Panc1 (cell line): ENCODE data around the gene IRF6. TPM values are rescaled to one million over a fixed set of nuclear protein-coding genes. Genes with fewer than 3 reads are reported as not detected.

Source experiments
- ATAC-seq: fragments of 200-7000 bp; cut with Tn5 transposase; 2 replicates; pipeline ENCODE4 v1.9.1; 2020; ENCODE audit warnings: mild to moderate bottlenecking, moderate library complexity
- BruUV-seq: library from RNA; stranded (reverse); fragments of 400-500 nt; replicated peaks from 2 replicates; lab custom pipeline; 2021; lab: Mats Ljungman, UMichigan
- CTCF ChIA-PET: fragments of 300-600 bp; sonication (Branson Sonifier 250); formaldehyde crosslinking; loops from one replicate; lab custom pipeline; 2022; ENCODE audit warnings: antibody characterized with exemption; lab: Charles Lee
- POLR2A ChIA-PET: fragments of 300-600 bp; sonication (Branson Sonifier 250); formaldehyde crosslinking; loops from one replicate; lab custom pipeline; 2022; ENCODE audit warnings: antibody characterized with exemption; lab: Charles Lee
- DNase-seq: peaks from one replicate; pipeline ENCODE4 v3.0.0-alpha.2; 2010; ENCODE audit warnings: low read depth, low spot score
- H3K27ac ChIP-seq: 2 replicates; pipeline ENCODE4 v1.5.1; 2011; ENCODE audit warnings: mild to moderate bottlenecking, low read length, inconsistent platforms
- H3K27me3 ChIP-seq: fragments of 200-500 bp; sonication (Bioruptor generic); 2 replicates; pipeline ENCODE4 v1.6.0; 2014; ENCODE audit warnings: low read length, inconsistent platforms; ENCODE audit not compliant: control insufficient read depth, insufficient read depth
- H3K36me3 ChIP-seq: fragments of 200-500 bp; sonication (Bioruptor generic); 2 replicates; pipeline ENCODE4 v1.5.1; 2014; ENCODE audit warnings: inconsistent platforms, mild to moderate bottlenecking, low read length, moderate library complexity; ENCODE audit not compliant: control insufficient read depth, insufficient read depth
- H3K4me1 ChIP-seq: 2 replicates; pipeline ENCODE4 v1.5.1; 2011; ENCODE audit warnings: inconsistent platforms, mild to moderate bottlenecking, low read length, moderate library complexity; ENCODE audit not compliant: control insufficient read depth, insufficient read depth
- H3K4me3 ChIP-seq, 2 experiments: 2 replicates each; pipeline ENCODE4 v1.5.1; 2011 to 2012; ENCODE audit warnings: low read depth in 2 of 2, low read length in 2 of 2, mild to moderate bottlenecking in 2 of 2, inconsistent platforms in 1 of 2, moderate library complexity in 1 of 2
- H3K9me3 ChIP-seq: fragments of 200-500 bp; sonication (Bioruptor generic); 2 replicates; pipeline ENCODE4 v1.5.1; 2014; ENCODE audit warnings: low read depth, mild to moderate bottlenecking, inconsistent platforms, low read length, moderate library complexity; ENCODE audit not compliant: control insufficient read depth, insufficient read depth
- POLR2AphosphoS5 ChIP-seq: IDR thresholded peaks from 2 replicates; pipeline ENCODE4 v1.6.1; 2012; ENCODE audit warnings: mild to moderate bottlenecking, low read depth, low read length, moderate library complexity
- SIN3A ChIP-seq: IDR thresholded peaks from 2 replicates; pipeline ENCODE4 v1.6.1; 2012; ENCODE audit warnings: low read depth, mild to moderate bottlenecking, low read length, moderate library complexity, borderline replicate concordance; ENCODE audit not compliant: insufficient read depth
- TCF7L2 ChIP-seq: IDR thresholded peaks from 2 replicates; pipeline ENCODE4 v1.6.1; 2011; ENCODE audit warnings: mild to moderate bottlenecking, low read depth, low read length, inconsistent platforms
- in situ Hi-C: cut with HindIII; loops from 2 replicates; pipeline ENCODE4 v1.10.0; 2016; ENCODE audit warnings: low sequenced_read_pairs, low pct_unique_long_range_greater_than_20kb
- intact Hi-C: fragments of 100-400 bp; cut with micrococcal nuclease; formaldehyde crosslinking; loops from one replicate; pipeline ENCODE4 v1.10.0; 2022; ENCODE audit not compliant: unreplicated experiment
- total RNA-seq: library from RNA; stranded (reverse); gene quantifications from one replicate; pipeline ENCODE4 v1.2.1, GENCODE V29; 2021; ENCODE audit not compliant: unreplicated experiment
- TF ChIP-seq, protein P1 (sequence below), 2 experiments: IDR thresholded peaks; 2 replicates each; pipeline ENCODE4 v1.6.1; 2011 to 2012; ENCODE audit warnings: low read depth in 2 of 2, control low read depth in 1 of 2, low read length in 1 of 2, mild to moderate bottlenecking in 1 of 2, moderate library complexity in 1 of 2; ENCODE audit not compliant: insufficient read depth in 1 of 2
- TF ChIP-seq, protein P2 (sequence below): fragments of 450-650 bp; IDR thresholded peaks from 2 replicates; pipeline ENCODE4 v1.5.1; 2017; ENCODE audit warnings: mild to moderate bottlenecking

Gene IRF6
- total RNA-seq, 1 experiment from 2014 or later: 0.64 TPM

DNA sequence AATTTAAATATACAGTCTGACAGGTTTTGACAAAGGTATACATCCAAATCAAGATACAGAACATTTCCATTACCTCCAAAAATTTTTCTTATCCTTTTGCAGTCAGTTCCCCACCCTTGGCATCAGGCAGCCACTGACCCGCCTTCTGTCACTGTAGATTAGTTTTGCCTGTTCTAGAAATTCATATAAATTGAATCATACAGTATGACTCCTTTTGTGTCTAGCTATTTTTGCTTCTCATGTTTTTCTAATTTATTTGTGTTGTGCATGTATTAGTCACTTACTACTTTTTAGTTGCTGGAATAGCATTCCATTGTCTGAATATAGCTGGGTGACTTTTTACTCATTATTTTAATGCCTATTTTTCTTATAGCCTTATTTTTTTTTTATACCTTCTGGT is 25.7 kb upstream of the IRF6 start:
- no peak for ATAC-seq
- POLR2A ChIA-PET: no interaction called here
- TF ChIP-seq, protein P1, sequence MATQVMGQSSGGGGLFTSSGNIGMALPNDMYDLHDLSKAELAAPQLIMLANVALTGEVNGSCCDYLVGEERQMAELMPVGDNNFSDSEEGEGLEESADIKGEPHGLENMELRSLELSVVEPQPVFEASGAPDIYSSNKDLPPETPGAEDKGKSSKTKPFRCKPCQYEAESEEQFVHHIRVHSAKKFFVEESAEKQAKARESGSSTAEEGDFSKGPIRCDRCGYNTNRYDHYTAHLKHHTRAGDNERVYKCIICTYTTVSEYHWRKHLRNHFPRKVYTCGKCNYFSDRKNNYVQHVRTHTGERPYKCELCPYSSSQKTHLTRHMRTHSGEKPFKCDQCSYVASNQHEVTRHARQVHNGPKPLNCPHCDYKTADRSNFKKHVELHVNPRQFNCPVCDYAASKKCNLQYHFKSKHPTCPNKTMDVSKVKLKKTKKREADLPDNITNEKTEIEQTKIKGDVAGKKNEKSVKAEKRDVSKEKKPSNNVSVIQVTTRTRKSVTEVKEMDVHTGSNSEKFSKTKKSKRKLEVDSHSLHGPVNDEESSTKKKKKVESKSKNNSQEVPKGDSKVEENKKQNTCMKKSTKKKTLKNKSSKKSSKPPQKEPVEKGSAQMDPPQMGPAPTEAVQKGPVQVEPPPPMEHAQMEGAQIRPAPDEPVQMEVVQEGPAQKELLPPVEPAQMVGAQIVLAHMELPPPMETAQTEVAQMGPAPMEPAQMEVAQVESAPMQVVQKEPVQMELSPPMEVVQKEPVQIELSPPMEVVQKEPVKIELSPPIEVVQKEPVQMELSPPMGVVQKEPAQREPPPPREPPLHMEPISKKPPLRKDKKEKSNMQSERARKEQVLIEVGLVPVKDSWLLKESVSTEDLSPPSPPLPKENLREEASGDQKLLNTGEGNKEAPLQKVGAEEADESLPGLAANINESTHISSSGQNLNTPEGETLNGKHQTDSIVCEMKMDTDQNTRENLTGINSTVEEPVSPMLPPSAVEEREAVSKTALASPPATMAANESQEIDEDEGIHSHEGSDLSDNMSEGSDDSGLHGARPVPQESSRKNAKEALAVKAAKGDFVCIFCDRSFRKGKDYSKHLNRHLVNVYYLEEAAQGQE (IDR thresholded peaks at IDR 0.05; ENCODE audit: insufficient read depth in 1 of 2, low read depth in 2 of 2, low read length in 1 of 2): no peak
- TF ChIP-seq POLR2AphosphoS5 (no peak), SIN3A (no peak), TCF7L2 (no peak)
- TF ChIP-seq, protein P2, sequence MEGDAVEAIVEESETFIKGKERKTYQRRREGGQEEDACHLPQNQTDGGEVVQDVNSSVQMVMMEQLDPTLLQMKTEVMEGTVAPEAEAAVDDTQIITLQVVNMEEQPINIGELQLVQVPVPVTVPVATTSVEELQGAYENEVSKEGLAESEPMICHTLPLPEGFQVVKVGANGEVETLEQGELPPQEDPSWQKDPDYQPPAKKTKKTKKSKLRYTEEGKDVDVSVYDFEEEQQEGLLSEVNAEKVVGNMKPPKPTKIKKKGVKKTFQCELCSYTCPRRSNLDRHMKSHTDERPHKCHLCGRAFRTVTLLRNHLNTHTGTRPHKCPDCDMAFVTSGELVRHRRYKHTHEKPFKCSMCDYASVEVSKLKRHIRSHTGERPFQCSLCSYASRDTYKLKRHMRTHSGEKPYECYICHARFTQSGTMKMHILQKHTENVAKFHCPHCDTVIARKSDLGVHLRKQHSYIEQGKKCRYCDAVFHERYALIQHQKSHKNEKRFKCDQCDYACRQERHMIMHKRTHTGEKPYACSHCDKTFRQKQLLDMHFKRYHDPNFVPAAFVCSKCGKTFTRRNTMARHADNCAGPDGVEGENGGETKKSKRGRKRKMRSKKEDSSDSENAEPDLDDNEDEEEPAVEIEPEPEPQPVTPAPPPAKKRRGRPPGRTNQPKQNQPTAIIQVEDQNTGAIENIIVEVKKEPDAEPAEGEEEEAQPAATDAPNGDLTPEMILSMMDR: no peak
- peaks cover 37% of the 10 kb centered on the region for H3K36me3 ChIP-seq
- no peak overlapping the region for H3K4me3 ChIP-seq
- no peaks in the 10 kb centered on the region for H3K9me3 ChIP-seq
- in situ Hi-C loops: no loop called here
- no TSS peak for BruUV-seq
- CTCF ChIA-PET: no interaction called here
- H3K4me1 ChIP-seq: peaks cover 5% of the 10 kb centered on the region
- intact Hi-C loops: no loop called here
- no peak for DNase-seq
- H3K27ac ChIP-seq: no peak overlapping the region
- H3K27me3 ChIP-seq: no peaks in the 10 kb centered on the region

DNA sequence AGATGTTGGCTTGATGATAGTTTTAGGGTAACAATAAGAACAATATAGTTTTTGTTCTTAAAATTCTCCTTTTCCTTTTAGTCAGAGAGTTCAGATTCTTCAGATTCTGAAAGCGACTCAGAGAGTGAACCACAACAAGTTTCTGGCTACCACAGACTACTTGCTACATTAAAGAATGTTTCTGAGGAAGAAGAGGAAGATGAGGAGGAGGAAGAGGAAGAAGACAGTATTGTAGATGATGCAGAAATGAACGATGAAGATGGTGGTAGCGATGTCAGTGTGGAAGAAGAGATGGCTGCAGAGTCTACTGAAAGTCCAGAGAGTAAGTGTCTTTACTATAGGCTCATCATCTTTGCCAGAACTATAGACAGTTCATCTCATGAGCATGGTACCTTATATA is 24.8 kb upstream of the IRF6 start:
- Histone ChIP-seq H3K4me3 (no peak overlapping the region), H3K36me3 (peaks cover 30% of the 10 kb centered on the region), H3K27me3 (no peaks in the 10 kb centered on the region), H3K27ac (no peak overlapping the region), H3K9me3 (no peaks in the 10 kb centered on the region), H3K4me1 (peaks cover 5% of the 10 kb centered on the region)
- in situ Hi-C loops (no loop called here), intact Hi-C loops (no loop called here)
- ChIA-PET CTCF (no interaction called here), POLR2A (interaction anchor here (0.7 kb wide), 1 partner anchor 630 kb away, joined by 8 read pairs; no protein-coding TSS in a partner anchor)
- TF ChIP-seq, protein P1 (IDR thresholded peaks at IDR 0.05; ENCODE audit: insufficient read depth in 1 of 2, low read depth in 2 of 2, low read length in 1 of 2): no peak
- TF ChIP-seq POLR2AphosphoS5 (no peak), SIN3A (no peak), TCF7L2 (no peak)
- TF ChIP-seq, protein P2: no peak
- DNase-seq: no peak
- ATAC-seq: no peak
- no TSS peak for BruUV-seq
